Stimulated activated naive CD8-positive, alpha-beta T cell treated with anti-CD3 and anti-CD28 coated beads, Interleukin-15, Interleukin-2, amounts not matched to agents 100 ng/mL and 50 ng/mL, for 24 hours (primary cell): Measurements from ENCODE around the gene BUB1.
"Not testable (repeated sequence)": the region's sequence is repeated elsewhere in the genome, so short reads cannot be mapped to it uniquely, and the experiment has no call there.

Experiments
- H3K27ac Mint-ChIP-seq: one replicate; pipeline ENCODE4 v1.8.0; 2021; ENCODE audit warnings: mild to moderate bottlenecking, mixed read lengths
- H3K27me3 Mint-ChIP-seq: one replicate; pipeline ENCODE4 v1.8.0; 2021; ENCODE audit warnings: mixed read lengths
- H3K36me3 Mint-ChIP-seq: one replicate; pipeline ENCODE4 v1.8.0; 2021; ENCODE audit warnings: low read depth, mixed read lengths
- H3K4me1 Mint-ChIP-seq: one replicate; pipeline ENCODE4 v1.8.0; 2021; ENCODE audit warnings: low read depth, mixed read lengths
- H3K4me3 Mint-ChIP-seq: one replicate; pipeline ENCODE4 v1.8.0; 2021; ENCODE audit warnings: mild to moderate bottlenecking, mixed read lengths
- H3K9me3 Mint-ChIP-seq: one replicate; pipeline ENCODE4 v1.8.0; 2021; ENCODE audit warnings: mixed read lengths

BUB1 gene

DNA sequence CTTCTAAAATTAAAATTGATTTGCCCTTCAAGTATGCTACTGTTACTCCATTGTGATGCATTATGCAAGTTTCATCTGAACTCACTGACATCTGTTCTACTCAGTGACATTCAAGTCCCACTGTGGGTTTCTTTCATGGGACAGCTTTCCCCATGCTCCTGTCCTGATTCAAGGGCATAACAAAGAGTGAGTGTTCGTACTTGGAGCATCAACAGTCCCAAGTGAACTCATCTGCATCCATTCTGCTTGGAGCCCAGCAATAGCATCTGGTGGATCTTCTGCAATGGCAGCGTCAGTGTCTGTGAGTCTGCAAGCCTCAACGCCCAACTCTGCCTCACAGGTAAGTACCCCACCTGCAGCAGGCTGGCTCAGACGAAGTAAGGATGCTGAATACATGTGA lies 27.5 kb downstream of the BUB1 start:
- Mint-ChIP-seq H3K9me3 (no peaks in the 10 kb centered on the region), H3K27me3 (no peaks in the 10 kb centered on the region), H3K4me3 (no peak overlapping the region), H3K4me1 (no peaks in the 10 kb centered on the region), H3K27ac (no peak overlapping the region), H3K36me3 (peaks cover 77% of the 10 kb centered on the region)

DNA sequence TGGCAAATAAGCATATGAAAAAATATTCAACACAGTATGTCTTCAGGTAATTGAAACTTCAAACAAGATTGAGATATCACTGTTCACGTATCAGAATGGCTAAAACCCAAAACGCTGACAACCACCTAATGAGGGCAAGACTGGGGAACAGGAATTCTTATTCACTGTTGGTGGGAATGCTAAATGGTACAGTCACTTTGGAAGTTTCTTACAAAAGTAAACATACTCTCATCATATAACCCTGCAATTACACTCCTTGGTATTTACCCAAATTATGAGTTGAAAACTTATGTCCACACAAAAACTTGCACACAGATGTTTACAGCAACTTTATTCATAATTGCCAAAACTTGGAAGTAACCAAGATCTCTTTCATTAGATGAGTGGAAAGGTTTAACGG lies 30.1 kb downstream of the BUB1 start:
- Mint-ChIP-seq H3K27ac (no peak overlapping the region), H3K4me3 (no peak overlapping the region), H3K9me3 (no peaks in the 10 kb centered on the region), H3K4me1 (no peaks in the 10 kb centered on the region), H3K27me3 (no peaks in the 10 kb centered on the region), H3K36me3 (peaks cover 75% of the 10 kb centered on the region)

DNA sequence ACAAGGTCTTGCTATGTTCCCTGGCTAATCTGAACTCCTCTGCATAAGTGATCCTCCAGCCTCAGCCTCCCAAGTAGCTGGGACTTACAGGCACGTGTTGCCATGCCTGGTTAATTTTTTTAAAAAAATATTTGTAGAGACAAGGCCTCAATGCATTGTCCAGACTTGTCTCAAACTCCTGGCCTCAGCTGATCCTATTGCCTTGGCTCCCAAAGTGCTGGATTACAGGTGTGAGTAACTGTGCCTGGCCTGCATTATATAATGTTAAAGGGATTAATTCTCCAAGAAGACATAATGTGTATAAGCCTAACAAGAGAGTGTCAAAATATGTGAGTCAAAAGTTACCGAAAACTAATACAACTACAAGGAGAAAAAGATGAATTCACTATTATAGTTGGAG lies 32.2 kb downstream of the BUB1 start:
- Mint-ChIP-seq H3K4me3 (no peak overlapping the region), H3K36me3 (peaks cover 78% of the 10 kb centered on the region), H3K27me3 (no peaks in the 10 kb centered on the region), H3K27ac (no peak overlapping the region), H3K9me3 (no peaks in the 10 kb centered on the region), H3K4me1 (no peaks in the 10 kb centered on the region)

DNA sequence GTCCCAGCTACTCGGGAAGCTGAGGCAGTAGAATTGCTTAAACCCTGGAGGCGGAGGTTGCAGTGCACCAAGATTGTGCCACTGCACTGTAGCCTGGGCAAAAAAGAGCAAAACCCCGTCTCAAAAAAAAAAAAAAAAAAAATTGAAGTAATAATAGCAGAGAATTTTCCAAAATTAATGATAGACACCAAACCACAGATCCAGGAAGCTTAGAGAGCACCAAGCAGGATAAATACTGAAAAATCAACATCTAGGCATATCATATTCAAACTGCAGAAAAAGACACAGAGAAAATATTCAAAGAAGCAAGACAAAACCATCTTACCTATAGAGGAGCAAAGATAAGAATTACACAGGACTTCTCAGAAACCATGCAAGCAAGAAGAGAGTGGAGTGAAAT lies 33.5 kb downstream of the BUB1 start:
- H3K4me3 Mint-ChIP-seq: no peak overlapping the region
- H3K9me3 Mint-ChIP-seq: no peaks in the 10 kb centered on the region
- no peaks in the 10 kb centered on the region for H3K27me3 Mint-ChIP-seq
- H3K4me1 Mint-ChIP-seq: no peaks in the 10 kb centered on the region
- H3K36me3 Mint-ChIP-seq: peaks cover 78% of the 10 kb centered on the region
- no peak overlapping the region for H3K27ac Mint-ChIP-seq

DNA sequence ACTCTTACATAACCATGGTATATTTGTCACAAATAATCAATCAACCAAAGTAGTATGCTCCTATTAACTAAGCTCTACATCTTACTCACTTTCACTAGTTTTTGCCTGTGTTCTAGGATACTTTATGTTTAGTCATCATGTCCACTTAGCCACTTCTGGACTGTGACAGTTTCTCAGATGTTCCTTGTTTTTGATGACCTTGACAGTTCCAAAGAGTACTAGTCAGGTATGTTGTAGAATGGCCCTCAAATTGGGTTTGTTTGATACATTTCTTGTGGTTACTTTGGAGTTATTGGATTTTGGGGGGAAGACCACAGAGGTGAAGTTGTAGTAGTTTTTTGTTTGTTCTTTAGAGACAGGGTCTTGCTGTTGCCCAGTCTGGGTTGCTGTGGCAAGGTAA lies 35.5 kb downstream of the BUB1 start:
- Mint-ChIP-seq H3K36me3 (peaks cover 80% of the 10 kb centered on the region), H3K9me3 (no peaks in the 10 kb centered on the region)

DNA sequence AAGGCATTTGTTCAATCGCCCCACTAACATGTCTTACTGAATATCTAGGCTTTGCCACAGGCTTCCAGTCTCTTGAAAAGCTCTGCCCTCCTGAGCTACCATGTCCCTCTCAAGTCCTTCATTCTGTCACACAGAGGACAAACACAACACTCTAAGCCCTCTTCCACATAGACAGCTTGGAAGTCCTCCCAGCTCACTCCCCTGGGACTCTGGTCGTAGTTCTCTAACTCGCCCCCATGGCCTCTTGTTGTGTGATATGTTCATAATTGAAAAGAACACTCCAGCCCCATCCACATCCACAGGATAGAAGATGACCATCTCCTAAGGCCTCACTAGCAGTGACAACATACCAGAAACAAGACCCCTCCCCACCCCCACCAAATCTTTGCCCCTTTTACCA lies 37.9 kb downstream of the BUB1 start:
- no peaks in the 10 kb centered on the region for H3K4me1 Mint-ChIP-seq
- no peaks in the 10 kb centered on the region for H3K9me3 Mint-ChIP-seq
- H3K36me3 Mint-ChIP-seq: peaks cover 87% of the 10 kb centered on the region
- H3K4me3 Mint-ChIP-seq: no peak overlapping the region
- peak overlapping the region; percentile 43 for H3K27ac Mint-ChIP-seq
- no peaks in the 10 kb centered on the region for H3K27me3 Mint-ChIP-seq

More for the DNA sequence above, 35.5 kb downstream of the BUB1 start:
- H3K4me3 Mint-ChIP-seq: no peak overlapping the region
- no peaks in the 10 kb centered on the region for H3K4me1 Mint-ChIP-seq
- H3K27me3 Mint-ChIP-seq: no peaks in the 10 kb centered on the region
- no peak overlapping the region for H3K27ac Mint-ChIP-seq

DNA sequence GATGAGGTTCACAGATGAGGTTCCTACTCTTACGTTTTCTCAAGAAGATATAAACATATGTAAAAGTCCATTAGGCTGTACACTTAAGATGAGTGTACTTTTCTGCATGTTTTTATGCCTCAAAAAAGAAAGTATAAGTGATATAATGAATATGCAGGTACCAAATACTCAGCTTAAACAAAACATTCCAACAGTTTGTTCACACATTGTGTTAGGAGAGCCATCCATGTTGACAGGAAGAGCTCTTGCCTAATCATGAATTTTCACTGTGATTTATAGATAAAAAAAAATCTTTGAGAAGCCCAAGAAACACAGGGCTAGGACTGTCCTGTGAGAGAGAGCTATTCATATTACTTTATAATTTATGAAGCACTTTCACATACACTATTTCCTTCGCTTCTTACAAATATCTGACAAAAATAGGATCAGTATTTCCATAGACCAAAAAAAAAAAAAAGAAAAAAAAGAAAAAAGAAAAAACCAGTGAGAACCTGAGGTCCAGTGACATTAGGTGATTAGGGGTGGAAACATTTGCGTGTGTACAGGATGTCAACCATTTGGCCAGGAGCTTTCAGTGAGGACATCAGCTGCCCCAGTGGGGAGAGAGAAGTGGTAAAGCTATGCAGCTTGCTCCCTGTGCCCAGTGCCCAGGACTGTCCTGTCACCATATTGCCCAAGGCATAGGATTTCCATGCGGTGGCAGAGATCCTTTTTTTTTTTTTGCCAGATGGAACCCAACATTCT lies 38.7 kb downstream of the BUB1 start:
- Mint-ChIP-seq H3K27ac (no peak overlapping the region), H3K36me3 (peaks cover 88% of the 10 kb centered on the region), H3K4me3 (no peak overlapping the region), H3K4me1 (no peaks in the 10 kb centered on the region), H3K9me3 (no peaks in the 10 kb centered on the region), H3K27me3 (no peaks in the 10 kb centered on the region)

DNA sequence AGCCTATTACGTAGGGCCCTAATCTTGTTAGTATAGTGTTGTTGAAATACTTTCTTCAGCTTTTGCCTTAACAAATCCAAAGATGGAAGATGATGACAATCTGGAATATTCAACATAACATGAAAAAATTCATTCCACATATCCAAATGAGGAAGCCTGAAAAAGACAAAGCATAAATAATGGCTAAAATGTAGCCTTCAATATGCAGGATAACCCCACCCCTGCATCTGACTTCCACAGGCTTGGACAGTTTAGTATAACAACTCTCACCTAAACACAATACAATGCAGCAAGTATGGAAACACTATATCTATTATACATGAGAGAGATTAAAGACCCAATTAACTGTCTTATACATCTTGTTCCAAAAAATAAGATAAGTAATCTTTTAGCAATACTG lies 39.9 kb downstream of the BUB1 start:
- no peaks in the 10 kb centered on the region for H3K27me3 Mint-ChIP-seq
- no peaks in the 10 kb centered on the region for H3K4me1 Mint-ChIP-seq
- H3K27ac Mint-ChIP-seq: no peak overlapping the region
- H3K9me3 Mint-ChIP-seq: no peaks in the 10 kb centered on the region
- H3K4me3 Mint-ChIP-seq: no peak overlapping the region
- H3K36me3 Mint-ChIP-seq: peaks cover 83% of the 10 kb centered on the region

DNA sequence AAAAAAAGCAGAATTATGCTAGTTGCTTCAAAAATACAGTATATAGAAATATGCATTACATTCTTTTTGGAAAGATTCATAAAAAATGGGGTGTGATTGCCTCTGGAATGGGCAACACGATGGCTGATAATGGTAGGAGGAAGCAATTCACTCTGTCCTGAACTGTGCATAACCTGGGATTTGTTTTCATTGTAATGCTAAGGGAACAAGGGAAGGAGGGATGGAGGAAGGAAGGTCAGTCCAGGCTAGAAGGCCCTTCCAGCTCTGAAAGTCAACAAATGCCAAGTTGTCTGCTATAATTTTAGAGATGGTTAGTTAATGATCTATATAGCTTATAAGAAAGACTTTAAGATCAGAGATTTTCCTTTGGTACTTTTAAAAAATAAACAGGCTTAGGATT lies 40.8 kb downstream of the BUB1 start:
- Mint-ChIP-seq H3K27me3 (no peaks in the 10 kb centered on the region), H3K9me3 (no peaks in the 10 kb centered on the region), H3K4me3 (no peak overlapping the region), H3K27ac (no peak overlapping the region), H3K36me3 (peaks cover 75% of the 10 kb centered on the region), H3K4me1 (no peaks in the 10 kb centered on the region)

DNA sequence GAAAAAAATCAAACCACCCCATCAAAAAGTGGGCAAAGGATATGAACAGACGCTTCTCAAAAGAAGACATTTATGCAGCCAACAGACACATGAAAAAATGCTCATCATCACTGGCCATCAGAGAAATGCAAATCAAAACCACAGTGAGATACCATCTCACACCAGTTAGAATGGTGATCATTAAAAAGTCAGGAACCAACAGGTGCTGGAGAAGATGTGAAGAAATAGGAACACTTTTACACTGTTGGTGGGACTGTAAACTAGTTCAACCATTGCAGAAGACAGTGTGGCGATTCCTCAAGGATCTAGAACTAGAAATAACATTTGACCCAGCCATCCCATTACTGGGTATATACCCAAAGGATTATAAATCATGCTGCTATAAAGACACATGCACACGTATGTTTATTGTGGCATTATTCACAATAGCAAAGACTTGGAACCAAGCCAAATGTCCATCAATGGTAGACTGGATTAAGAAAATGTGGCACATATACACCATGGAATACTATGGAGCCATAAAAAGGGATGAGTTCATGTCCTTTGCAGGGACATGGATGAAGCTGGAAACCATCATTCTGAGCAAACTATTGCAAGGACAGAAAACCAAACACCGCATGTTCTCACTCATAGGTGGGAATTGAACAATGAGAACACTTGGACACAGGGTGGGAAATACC lies 41.8 kb downstream of the BUB1 start:
- H3K4me1 Mint-ChIP-seq, H3K4me3 Mint-ChIP-seq, H3K27ac Mint-ChIP-seq, H3K27me3 Mint-ChIP-seq, H3K9me3 Mint-ChIP-seq: not testable (repeated sequence)
- H3K36me3 Mint-ChIP-seq: peaks cover 69% of the 10 kb centered on the region

DNA sequence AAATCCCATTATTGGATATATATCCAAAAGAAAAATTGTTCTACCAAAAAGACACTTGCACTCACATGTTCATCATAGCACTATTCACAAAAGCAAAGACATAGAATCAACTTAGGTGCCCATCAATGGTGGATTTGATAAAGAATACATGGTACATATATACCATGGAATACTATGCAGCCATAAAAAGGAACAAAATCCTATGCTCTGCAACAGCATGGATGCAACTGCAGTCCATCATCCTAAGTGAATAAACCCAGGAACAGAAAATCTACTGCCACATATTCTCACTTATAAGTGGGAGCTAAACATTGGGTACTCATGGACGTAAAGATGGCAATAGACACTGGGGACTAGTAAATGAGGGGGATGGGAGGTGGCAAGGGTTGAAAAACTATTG lies 50.5 kb downstream of the BUB1 start:
- H3K27me3 Mint-ChIP-seq, H3K9me3 Mint-ChIP-seq, H3K4me1 Mint-ChIP-seq, H3K36me3 Mint-ChIP-seq, H3K27ac Mint-ChIP-seq, H3K4me3 Mint-ChIP-seq: not testable (repeated sequence)

DNA sequence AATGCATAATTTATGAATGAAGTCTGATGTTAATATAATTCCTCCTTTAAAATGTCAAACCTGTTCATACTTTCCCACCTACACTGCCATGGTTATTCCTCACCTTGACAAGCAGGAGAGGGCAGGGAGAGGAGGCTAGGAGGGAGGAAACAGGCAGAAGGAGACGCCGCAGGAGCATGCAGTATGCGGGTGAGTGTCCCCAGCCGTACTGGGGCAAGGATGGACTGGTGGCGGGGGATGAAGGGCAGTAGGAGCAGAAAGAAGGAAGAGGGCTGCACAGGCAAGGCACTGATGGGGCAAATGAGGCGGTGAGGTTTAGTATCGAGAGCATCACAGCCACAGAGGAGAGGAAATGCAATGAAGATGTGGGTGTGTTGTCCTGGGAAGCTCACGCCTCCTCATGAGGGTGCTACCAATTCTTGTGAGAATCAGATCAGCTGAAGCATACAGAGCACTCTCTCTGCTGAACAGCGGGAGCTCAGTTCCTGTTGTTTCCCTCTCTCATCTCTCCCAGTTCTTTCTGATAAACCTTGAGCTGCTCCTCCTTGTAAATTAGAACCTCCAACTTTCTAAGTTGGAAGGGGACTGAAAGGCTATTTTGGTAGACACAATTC lies 58.4 kb downstream of the BUB1 start:
- not testable (repeated sequence) for H3K4me1 Mint-ChIP-seq, H3K27ac Mint-ChIP-seq, H3K9me3 Mint-ChIP-seq

DNA sequence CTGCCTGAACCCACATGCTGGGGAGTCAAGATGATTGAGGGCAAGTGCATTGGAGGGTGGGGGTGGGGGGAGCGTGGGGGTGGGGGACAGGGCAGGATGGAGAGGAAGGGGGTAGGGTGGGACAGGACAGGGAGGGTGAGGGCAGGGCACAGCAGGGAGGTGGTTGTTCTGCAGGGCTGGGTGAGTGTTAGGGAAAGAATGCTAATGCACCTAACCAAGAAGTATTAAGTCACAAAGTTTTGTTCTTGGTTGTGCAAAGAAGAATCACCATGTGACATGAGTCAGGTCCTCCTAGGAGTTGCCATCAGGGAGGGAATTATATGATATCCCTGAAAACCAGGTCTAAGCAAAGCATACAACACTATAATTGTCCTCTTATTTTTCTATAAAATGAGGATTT lies 63.9 kb downstream of the BUB1 start:
- not testable (repeated sequence) for H3K27me3 Mint-ChIP-seq, H3K4me1 Mint-ChIP-seq, H3K36me3 Mint-ChIP-seq, H3K4me3 Mint-ChIP-seq, H3K9me3 Mint-ChIP-seq, H3K27ac Mint-ChIP-seq

More for the DNA sequence above, 58.4 kb downstream of the BUB1 start:
- H3K36me3 Mint-ChIP-seq, H3K4me3 Mint-ChIP-seq, H3K27me3 Mint-ChIP-seq: not testable (repeated sequence)

DNA sequence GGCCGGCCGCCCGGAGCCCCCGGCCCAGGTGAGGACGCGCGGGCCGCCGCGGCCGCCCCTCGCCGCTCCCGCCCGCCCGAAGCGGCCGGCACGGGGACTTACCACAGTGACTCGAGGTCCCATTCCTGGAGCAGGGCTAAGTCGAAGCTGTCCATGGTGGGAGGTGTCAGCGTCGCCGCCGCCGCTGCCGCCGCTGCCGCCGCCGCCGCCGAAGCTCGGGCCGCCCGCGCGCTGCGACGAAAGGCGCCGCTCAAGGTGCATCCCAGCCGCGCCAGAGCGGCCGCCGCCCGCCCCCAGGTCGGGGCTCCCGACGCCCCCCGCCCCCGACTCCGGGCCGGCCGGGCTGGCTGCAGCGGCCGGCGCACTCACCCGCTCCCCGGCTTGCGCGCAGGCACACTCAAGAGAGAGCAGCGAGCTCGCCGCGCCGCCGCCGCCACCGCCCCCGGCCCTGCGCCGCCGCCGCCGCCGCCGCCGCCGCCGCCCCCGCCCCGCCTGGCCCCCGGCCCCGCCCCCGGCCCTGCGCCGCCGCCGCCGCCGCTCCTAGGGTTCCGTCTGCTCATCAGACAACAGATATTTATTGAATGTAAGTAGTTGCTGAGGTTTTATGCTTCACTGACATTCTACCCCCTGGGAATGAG lies 67.1 kb downstream of the BUB1 start:
- not testable (repeated sequence) for H3K4me3 Mint-ChIP-seq, H3K4me1 Mint-ChIP-seq, H3K36me3 Mint-ChIP-seq, H3K27ac Mint-ChIP-seq, H3K27me3 Mint-ChIP-seq, H3K9me3 Mint-ChIP-seq

DNA sequence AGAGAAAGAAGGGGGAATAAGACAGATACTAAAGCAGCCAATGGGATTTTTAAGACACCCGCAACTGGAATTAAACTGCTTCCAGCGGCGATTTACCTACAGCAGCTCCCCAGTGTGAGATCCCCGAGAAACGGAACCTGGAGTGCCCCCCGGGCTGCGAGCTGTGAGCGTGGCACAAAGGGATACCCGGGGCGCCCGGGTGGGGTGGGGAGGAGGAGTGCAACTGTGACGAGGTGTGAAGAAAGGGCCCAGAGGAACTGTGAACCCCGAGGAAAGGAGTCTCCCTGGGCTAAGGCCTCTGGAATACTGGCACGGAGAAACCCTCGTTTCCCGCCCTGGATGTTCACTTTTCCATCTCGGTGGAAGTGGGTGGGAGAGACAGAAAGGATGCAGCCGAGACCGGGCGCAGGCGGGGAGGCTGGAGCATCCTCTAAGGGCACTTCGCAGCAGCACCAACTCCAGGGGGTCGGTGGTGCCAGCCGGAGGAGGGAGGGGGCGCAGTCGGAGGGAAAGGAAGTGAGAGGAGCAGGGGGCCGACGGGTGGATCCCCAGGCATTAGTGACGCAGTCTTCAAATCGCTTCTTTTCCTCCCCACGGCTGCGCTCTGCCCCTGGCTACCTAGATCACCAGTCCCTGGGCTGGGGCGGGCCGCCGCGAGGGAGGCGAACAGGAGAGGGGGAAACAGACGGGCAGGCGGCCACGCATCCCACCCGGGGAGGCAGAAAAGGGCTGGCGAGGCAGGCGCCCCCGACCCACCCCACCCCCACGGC lies 67.8 kb downstream of the BUB1 start:
- not testable (repeated sequence) for H3K4me1 Mint-ChIP-seq, H3K27me3 Mint-ChIP-seq, H3K36me3 Mint-ChIP-seq, H3K4me3 Mint-ChIP-seq, H3K27ac Mint-ChIP-seq, H3K9me3 Mint-ChIP-seq
